Hepatocyte (in vitro differentiated cells): Measurements from ENCODE around the gene FGGY.

Source experiments
- EZH2 ChIP-seq: fragments of 200-600 bp; sonication (generic); IDR thresholded peaks from 2 replicates; pipeline ENCODE4 v1.6.1; 2016; ENCODE audit warnings: antibody characterized with exemption, mild to moderate bottlenecking, borderline replicate concordance
- EZH2phosphoT487 ChIP-seq: fragments of 200-600 bp; sonication (generic); IDR thresholded peaks from one replicate; pipeline ENCODE4 v1.6.1; 2018; ENCODE audit warnings: antibody characterized with exemption, mild to moderate bottlenecking, low read depth, moderate library complexity; ENCODE audit not compliant: unreplicated experiment, severe bottlenecking

DNA sequence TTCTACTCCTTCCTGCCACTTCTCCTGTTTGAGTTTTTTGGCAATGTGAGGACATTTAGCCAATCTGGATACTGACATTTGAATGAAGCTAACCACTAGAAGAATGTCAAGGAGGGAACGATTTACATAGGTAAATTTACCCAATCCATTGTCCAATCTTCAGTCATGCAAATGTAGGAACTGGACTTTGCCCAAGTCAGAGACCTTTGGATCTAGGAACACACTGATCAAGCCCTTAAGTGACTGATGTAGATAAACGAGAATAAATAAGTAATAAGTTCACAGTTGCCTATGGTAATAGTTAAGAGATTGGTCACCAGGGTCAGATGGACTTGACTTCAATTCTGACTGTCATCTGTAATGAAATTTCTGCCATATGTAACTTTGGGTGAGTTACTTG is 177.6 kb downstream of the FGGY start:
- TF ChIP-seq EZH2 (no peak), EZH2phosphoT487 (no peak)
